K562 (cell line): ENCODE results near the gene IRAK2. TPM values are rescaled to one million over a fixed set of nuclear protein-coding genes. Genes with fewer than 3 reads are reported as not detected.
A peak's percentile ranks its signal among the peaks of the same experiment; 100 is the strongest.

Source experiments
- ATAC-seq: fragments of 200-7000 bp; cut with Tn5 transposase; 3 replicates; pipeline ENCODE4 v1.9.1; 2020; ENCODE audit warnings: moderate library complexity
- BruUV-seq: library from RNA; stranded (reverse); fragments of 400-500 nt; replicated peaks from 2 replicates; lab custom pipeline; 2021; lab: Mats Ljungman, UMichigan
- CTCF ChIA-PET: fragments of 300-600 bp; formaldehyde crosslinking; extraction: SDS; loops from one replicate; lab custom pipeline; 2021; ENCODE audit warnings: low intra/inter-chr PET ratio; lab: Yijun Ruan, JAX
- POLR2A ChIA-PET: fragments of 300-600, 350-650 bp; sonication (Branson Sonifier 250); formaldehyde crosslinking; extraction: SDS; loops from one replicate; lab custom pipeline; 2021; ENCODE audit warnings: antibody characterized with exemption, inconsistent platforms; lab: Yijun Ruan, JAX
- DNase-seq, 4 experiments: peaks; one replicate each; pipeline versions ENCODE4 v3.0.0 to v3.0.0-alpha.2; 2011 to 2018; ENCODE audit warnings: low spot score in 3 of 4, mixed read lengths in 3 of 4; ENCODE audit errors: extremely low read depth in 1 of 4
- FAIRE-seq: peaks from 2 replicates; lab custom pipeline; 2011; peaks lifted over from hg19 to GRCh38; lab: Jason Lieb, UNC
- H2AFZ ChIP-seq: 2 replicates; pipeline ENCODE4 v1.6.0; 2011; ENCODE audit warnings: low read depth, low read length, control low read depth, inconsistent platforms
- H3K27ac ChIP-seq: fragments of 200-600 bp; 3 replicates; pipeline ENCODE4 v1.8.0; 2011; ENCODE audit warnings: low read depth, mild to moderate bottlenecking, control low read depth, inconsistent platforms, low read length, moderate library complexity, mixed read lengths; ENCODE audit errors: extremely low read depth
- H3K27me3 ChIP-seq, 2 experiments: fragments of 300-600 bp in 1 of 2; 2 replicates in 1 of 2; 3 replicates in 1 of 2; pipeline versions ENCODE4 v1.6.0 to v1.8.0; 2011; ENCODE audit warnings: inconsistent platforms in 2 of 2, low read length in 2 of 2, mild to moderate bottlenecking in 1 of 2, mixed read lengths in 1 of 2, moderate library complexity in 1 of 2; ENCODE audit not compliant: control insufficient read depth in 2 of 2, insufficient read depth in 2 of 2
- H3K36me3 ChIP-seq: fragments of 300-600 bp; 3 replicates; pipeline ENCODE4 v1.8.0; 2011; ENCODE audit warnings: mild to moderate bottlenecking, low read length, inconsistent platforms; ENCODE audit not compliant: control insufficient read depth, insufficient read depth
- H3K4me1 ChIP-seq, 2 experiments: fragments of 200-600 bp in 1 of 2; replicated peaks in 1 of 2; 2 replicates in 1 of 2; 3 replicates in 1 of 2; pipeline versions ENCODE4 v1.5.1 to v1.8.0; 2011; ENCODE audit warnings: inconsistent platforms in 2 of 2, low read length in 2 of 2, mild to moderate bottlenecking in 1 of 2, mixed read lengths in 1 of 2, moderate library complexity in 1 of 2; ENCODE audit not compliant: control insufficient read depth in 2 of 2, insufficient read depth in 2 of 2
- H3K4me2 ChIP-seq: 2 replicates; pipeline ENCODE4 v1.6.1; 2011; ENCODE audit warnings: low read length, control low read depth, inconsistent platforms, mixed read lengths; ENCODE audit not compliant: insufficient read depth
- H3K4me3 ChIP-seq: fragments of 200-600 bp; sonication (generic), shearing (Covaris generic); 2 replicates; pipeline ENCODE4 v1.5.1; 2016; ENCODE audit warnings: control low read depth, inconsistent platforms
- H3K79me2 ChIP-seq: fragments of 200-600 bp; 3 replicates; pipeline ENCODE4 v1.8.0; 2011; ENCODE audit warnings: low read length, inconsistent platforms; ENCODE audit not compliant: control insufficient read depth, insufficient read depth
- H3K9ac ChIP-seq, 2 experiments: 2 replicates each; pipeline versions ENCODE4 v1.6.0 to v1.6.1; 2011; ENCODE audit warnings: low read depth in 2 of 2, low read length in 2 of 2, control low read depth in 1 of 2, inconsistent platforms in 1 of 2, mild to moderate bottlenecking in 1 of 2, mixed read lengths in 1 of 2; ENCODE audit not compliant: insufficient read depth in 1 of 2
- H3K9me1 ChIP-seq: one replicate; pipeline ENCODE4 v1.6.0; 2011; ENCODE audit warnings: inconsistent platforms, mild to moderate bottlenecking, low read length, moderate library complexity; ENCODE audit not compliant: control insufficient read depth, insufficient read depth
- H3K9me3 ChIP-seq: replicated peaks from 2 replicates; pipeline ENCODE4 v1.5.1; 2011; ENCODE audit warnings: low read depth, low read length, inconsistent platforms; ENCODE audit not compliant: control insufficient read depth, insufficient read depth
- H4K20me1 ChIP-seq: replicated peaks from 2 replicates; pipeline ENCODE4 v1.6.1; 2011; ENCODE audit warnings: low read length, inconsistent platforms, mixed read lengths; ENCODE audit not compliant: control insufficient read depth, insufficient read depth
- EP400 ChIP-seq: fragments of 450-650 bp; IDR thresholded peaks from 2 replicates; pipeline ENCODE4 v1.6.1; 2017; ENCODE audit warnings: antibody characterized with exemption, mild to moderate bottlenecking, moderate library complexity
- NCOA4 ChIP-seq: fragments of 450-650 bp; IDR thresholded peaks from 2 replicates; pipeline ENCODE4 v1.6.1; 2018; ENCODE audit warnings: mild to moderate bottlenecking; ENCODE audit not compliant: partially characterized antibody
- NCOA6 ChIP-seq: fragments of 450-650 bp; IDR thresholded peaks from 2 replicates; pipeline ENCODE4 v1.6.1; 2017; ENCODE audit warnings: mild to moderate bottlenecking
- NFIC ChIP-seq: fragments of 450-650 bp; IDR thresholded peaks from 2 replicates; pipeline ENCODE4 v1.6.1; 2017; ENCODE audit warnings: mild to moderate bottlenecking, inconsistent platforms
- PCBP2 ChIP-seq: fragments of 200-400 bp; formaldehyde crosslinking; IDR thresholded peaks from 2 replicates; pipeline ENCODE4 v1.6.1; 2018; ENCODE audit warnings: low read length, low read depth, mild to moderate bottlenecking, moderate library complexity; ENCODE audit not compliant: poor library complexity, severe bottlenecking
- SREBF2 ChIP-seq: sonication (generic); formaldehyde crosslinking; IDR thresholded peaks from 2 replicates; pipeline ENCODE4 v1.4.0; 2020; ENCODE audit warnings: mild to moderate bottlenecking, missing genetic modification reagents
- TCF3 ChIP-seq: sonication (generic); formaldehyde crosslinking; IDR thresholded peaks from 2 replicates; pipeline ENCODE4 v1.4.0; 2020; ENCODE audit warnings: mild to moderate bottlenecking, missing genetic modification reagents
- THRAP3 ChIP-seq: fragments of 450-650 bp; IDR thresholded peaks from 2 replicates; pipeline ENCODE4 v1.6.1; 2016; ENCODE audit warnings: mild to moderate bottlenecking, inconsistent platforms, borderline replicate concordance
- XRCC4 ChIP-seq: IDR thresholded peaks from one replicate; pipeline ENCODE4 v1.6.1; 2011; ENCODE audit not compliant: insufficient read depth, insufficient read length; ENCODE audit errors: extremely low read depth
- ZNF12 ChIP-seq: sonication (generic); formaldehyde crosslinking; IDR thresholded peaks from 2 replicates; pipeline ENCODE4 v1.4.0; 2020; ENCODE audit warnings: mild to moderate bottlenecking, missing genetic modification reagents
- ZNF324 ChIP-seq: fragments of 250-450 bp; sonication (Bioruptor Pico); IDR thresholded peaks from 2 replicates; pipeline ENCODE4 v1.4.0; 2020; ENCODE audit warnings: mild to moderate bottlenecking
- WGBS: fragments of 100-300 bp; shearing (Covaris generic); methylation state at CpG from one replicate; pipeline ENCODE4 v1.1.6; 2016; ENCODE audit warnings: low coverage, mixed read lengths; ENCODE audit not compliant: insufficient coverage; ENCODE audit errors: missing lambda C conversion rate; 5-methylcytosine and 5-hydroxymethylcytosine counted together
- in situ Hi-C: fragments of 300-500 bp; cut with MboI; formaldehyde crosslinking; loops from 4 replicates; pipeline ENCODE4 v1.15.0; 2018; ENCODE audit warnings: inconsistent platforms, mixed read lengths
- intact Hi-C: fragments of 100-400 bp; cut with micrococcal nuclease; formaldehyde crosslinking; loops from 2 replicates; pipeline ENCODE4 v1.14.2; 2022
- polyA plus RNA-seq, 8 experiments: library from polyadenylated mRNA; depleted of rRNA in 4 of 8; stranded (reverse) in 5 of 8; unstranded in 3 of 8; fragments of >200 nt; fragmentation: Nextera tagmentation in 2 of 8; fragmentation: Illumina TruSeq in 1 of 8; extraction: Ambion mirVana in 2 of 8; extraction: Trizol in 1 of 8; gene quantifications; 2 replicates each; pipeline versions ENCODE4 v1.2.1 to v1.2.3, GENCODE V29; 2011 to 2014; ENCODE audit warnings: inconsistent platforms in 1 of 8, missing spikeins in 1 of 8
- total RNA-seq, 7 experiments: library from RNA; depleted of rRNA in 6 of 7; stranded (reverse); fragments of >200 nt in 6 of 7; fragmentation: Illumina TruSeq in 2 of 7; extraction: Trizol in 2 of 7; gene quantifications; 2 replicates each; pipeline versions ENCODE4 v1.2.1 to v1.2.3, GENCODE V29; 2011 to 2021; ENCODE audit warnings: low replicate concordance in 1 of 7
- TF ChIP-seq, protein P1 (sequence below): IDR thresholded peaks from 2 replicates; pipeline ENCODE4 v1.6.1; 2016; ENCODE audit warnings: missing genetic modification characterization, missing compliant biosample characterization
- TF ChIP-seq, protein P2 (sequence below): fragments of 150-350 bp; IDR thresholded peaks from 2 replicates; pipeline ENCODE4 v1.6.1; 2014; ENCODE audit warnings: low read depth, mild to moderate bottlenecking, low read length, borderline replicate concordance
- TF ChIP-seq, protein P3 (sequence below): sonication (generic); formaldehyde crosslinking; IDR thresholded peaks from 2 replicates; pipeline ENCODE4 v1.8.1; 2022; ENCODE audit warnings: missing genetic modification reagents

Gene IRAK2
- total and polyA plus RNA-seq, 9 of the 15 experiments (the other 6 are each of a cell fraction or from before 2014, with no cell fraction given), result 0.42 to 4.4 (median 2.7) TPM

DNA sequence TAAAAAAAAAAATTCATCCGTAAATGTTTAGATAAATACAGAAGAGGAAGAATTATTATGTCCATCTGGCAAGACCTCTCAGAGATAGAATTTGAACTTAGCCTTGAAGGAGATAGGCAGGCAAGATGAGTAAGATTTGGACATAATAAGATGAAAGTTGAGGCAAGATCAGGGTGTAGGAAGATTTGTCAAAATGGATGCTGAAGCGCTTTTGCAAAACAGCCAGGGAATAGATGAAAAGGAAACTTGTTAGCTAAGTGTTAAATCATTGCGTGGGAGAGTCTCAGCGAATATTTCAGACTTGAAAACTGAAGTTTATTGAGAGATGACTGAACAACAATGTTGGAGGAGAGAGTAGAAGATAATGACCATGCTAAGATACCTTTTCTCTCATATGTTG is 42.0 kb upstream of the IRAK2 start:
- Histone ChIP-seq H3K4me3 (no peak overlapping the region), H3K4me1 (no peaks in the 10 kb centered on the region), H3K27me3 (no peaks in the 10 kb centered on the region), H3K27ac (no peak overlapping the region), H3K4me2 (no peak overlapping the region), H3K9ac (no peak overlapping the region), H3K9me1 (no peaks in the 10 kb centered on the region), H2AFZ (no peak overlapping the region), H3K9me3 (no peaks in the 10 kb centered on the region), H3K79me2 (peaks cover 60% of the 10 kb centered on the region), H3K36me3 (peaks cover 82% of the 10 kb centered on the region), H4K20me1 (peaks cover 12% of the 10 kb centered on the region; the same call in 1 of the 2 replicates)
- intact Hi-C loops, result no loop called here
- no TSS peak for BruUV-seq
- ATAC-seq (no peak), DNase-seq (no peak), FAIRE-seq (peak; percentile 11)
- in situ Hi-C loops, result no loop called here
- ChIA-PET CTCF (no interaction called here), POLR2A (no interaction called here)
- TF ChIP-seq NCOA4, result no peak
- TF ChIP-seq, protein P1, sequence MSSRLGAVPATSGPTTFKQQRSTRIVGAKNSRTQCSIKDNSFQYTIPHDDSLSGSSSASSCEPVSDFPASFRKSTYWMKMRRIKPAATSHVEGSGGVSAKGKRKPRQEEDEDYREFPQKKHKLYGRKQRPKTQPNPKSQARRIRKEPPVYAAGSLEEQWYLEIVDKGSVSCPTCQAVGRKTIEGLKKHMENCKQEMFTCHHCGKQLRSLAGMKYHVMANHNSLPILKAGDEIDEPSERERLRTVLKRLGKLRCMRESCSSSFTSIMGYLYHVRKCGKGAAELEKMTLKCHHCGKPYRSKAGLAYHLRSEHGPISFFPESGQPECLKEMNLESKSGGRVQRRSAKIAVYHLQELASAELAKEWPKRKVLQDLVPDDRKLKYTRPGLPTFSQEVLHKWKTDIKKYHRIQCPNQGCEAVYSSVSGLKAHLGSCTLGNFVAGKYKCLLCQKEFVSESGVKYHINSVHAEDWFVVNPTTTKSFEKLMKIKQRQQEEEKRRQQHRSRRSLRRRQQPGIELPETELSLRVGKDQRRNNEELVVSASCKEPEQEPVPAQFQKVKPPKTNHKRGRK (tag), result no peak
- TF ChIP-seq, protein P2, sequence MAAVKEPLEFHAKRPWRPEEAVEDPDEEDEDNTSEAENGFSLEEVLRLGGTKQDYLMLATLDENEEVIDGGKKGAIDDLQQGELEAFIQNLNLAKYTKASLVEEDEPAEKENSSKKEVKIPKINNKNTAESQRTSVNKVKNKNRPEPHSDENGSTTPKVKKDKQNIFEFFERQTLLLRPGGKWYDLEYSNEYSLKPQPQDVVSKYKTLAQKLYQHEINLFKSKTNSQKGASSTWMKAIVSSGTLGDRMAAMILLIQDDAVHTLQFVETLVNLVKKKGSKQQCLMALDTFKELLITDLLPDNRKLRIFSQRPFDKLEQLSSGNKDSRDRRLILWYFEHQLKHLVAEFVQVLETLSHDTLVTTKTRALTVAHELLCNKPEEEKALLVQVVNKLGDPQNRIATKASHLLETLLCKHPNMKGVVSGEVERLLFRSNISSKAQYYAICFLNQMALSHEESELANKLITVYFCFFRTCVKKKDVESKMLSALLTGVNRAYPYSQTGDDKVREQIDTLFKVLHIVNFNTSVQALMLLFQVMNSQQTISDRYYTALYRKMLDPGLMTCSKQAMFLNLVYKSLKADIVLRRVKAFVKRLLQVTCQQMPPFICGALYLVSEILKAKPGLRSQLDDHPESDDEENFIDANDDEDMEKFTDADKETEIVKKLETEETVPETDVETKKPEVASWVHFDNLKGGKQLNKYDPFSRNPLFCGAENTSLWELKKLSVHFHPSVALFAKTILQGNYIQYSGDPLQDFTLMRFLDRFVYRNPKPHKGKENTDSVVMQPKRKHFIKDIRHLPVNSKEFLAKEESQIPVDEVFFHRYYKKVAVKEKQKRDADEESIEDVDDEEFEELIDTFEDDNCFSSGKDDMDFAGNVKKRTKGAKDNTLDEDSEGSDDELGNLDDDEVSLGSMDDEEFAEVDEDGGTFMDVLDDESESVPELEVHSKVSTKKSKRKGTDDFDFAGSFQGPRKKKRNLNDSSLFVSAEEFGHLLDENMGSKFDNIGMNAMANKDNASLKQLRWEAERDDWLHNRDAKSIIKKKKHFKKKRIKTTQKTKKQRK, result no peak
- no peak for TF ChIP-seq EP400
- TF ChIP-seq THRAP3, result no peak
- TF ChIP-seq, protein P3, sequence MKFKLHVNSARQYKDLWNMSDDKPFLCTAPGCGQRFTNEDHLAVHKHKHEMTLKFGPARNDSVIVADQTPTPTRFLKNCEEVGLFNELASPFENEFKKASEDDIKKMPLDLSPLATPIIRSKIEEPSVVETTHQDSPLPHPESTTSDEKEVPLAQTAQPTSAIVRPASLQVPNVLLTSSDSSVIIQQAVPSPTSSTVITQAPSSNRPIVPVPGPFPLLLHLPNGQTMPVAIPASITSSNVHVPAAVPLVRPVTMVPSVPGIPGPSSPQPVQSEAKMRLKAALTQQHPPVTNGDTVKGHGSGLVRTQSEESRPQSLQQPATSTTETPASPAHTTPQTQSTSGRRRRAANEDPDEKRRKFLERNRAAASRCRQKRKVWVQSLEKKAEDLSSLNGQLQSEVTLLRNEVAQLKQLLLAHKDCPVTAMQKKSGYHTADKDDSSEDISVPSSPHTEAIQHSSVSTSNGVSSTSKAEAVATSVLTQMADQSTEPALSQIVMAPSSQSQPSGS (CRISPR knock-in tag), result no peak
- TF ChIP-seq PCBP2, result no peak
- TF ChIP-seq NFIC, result no peak
- TF ChIP-seq TCF3 (CRISPR knock-in tag), result no peak
- no peak for TF ChIP-seq ZNF12
- TF ChIP-seq ZNF324 (CRISPR knock-in tag), result no peak
- no peak for TF ChIP-seq SREBF2 (CRISPR knock-in tag)
- TF ChIP-seq XRCC4, result no peak
- no peak for TF ChIP-seq NCOA6
- WGBS, result 90% methylated on average over 4 of the region's 4 CpGs
